K562 (cell line): ENCODE measurements around the gene GAPDH. TPM values are rescaled to one million over a fixed set of nuclear protein-coding genes. Genes with fewer than 3 reads are reported as not detected.

ENCODE experiments used
- BCOR ChIP-seq: fragments of 450-650 bp; IDR thresholded peaks from 2 replicates; pipeline ENCODE4 v1.6.1; 2016
- CHAMP1 ChIP-seq: fragments of 450-650 bp; IDR thresholded peaks from 2 replicates; pipeline ENCODE4 v1.6.1; 2016; ENCODE audit warnings: mild to moderate bottlenecking
- ETS1 ChIP-seq: conservative IDR thresholded peaks from 2 replicates; pipeline ENCODE4 v1.6.1; 2011; ENCODE audit warnings: low read depth, mild to moderate bottlenecking, low read length; ENCODE audit not compliant: control insufficient read depth
- GTF3C2 ChIP-seq: IDR thresholded peaks from 3 replicates; pipeline ENCODE4 v1.6.1; 2011; ENCODE audit warnings: borderline replicate concordance, mild to moderate bottlenecking, moderate library complexity; ENCODE audit not compliant: insufficient read length; ENCODE audit errors: extremely low read depth
- KLF1 ChIP-seq: fragments of 450-650 bp; IDR thresholded peaks from 2 replicates; pipeline ENCODE4 v1.6.1; 2016; ENCODE audit warnings: missing genetic modification characterization, missing compliant biosample characterization
- MCM7 ChIP-seq, 2 experiments: fragments of 450-650 bp; IDR thresholded peaks; 2 replicates each; pipeline ENCODE4 v1.6.1; 2016 to 2018
- NR2F6 ChIP-seq: fragments of 450-650 bp; formaldehyde crosslinking; IDR thresholded peaks from 2 replicates; pipeline ENCODE4 v1.4.0; 2020; ENCODE audit warnings: mild to moderate bottlenecking
- RREB1 ChIP-seq: fragments of 250-450 bp; sonication (Bioruptor Pico); IDR thresholded peaks from 2 replicates; pipeline ENCODE4 v1.4.0; 2020
- SRSF7 ChIP-seq: fragments of 200-400 bp; formaldehyde crosslinking; optimal IDR thresholded peaks from 2 replicates; pipeline ENCODE3; 2017; ENCODE audit warnings: mild to moderate bottlenecking, low read depth, low read length
- ZZZ3 ChIP-seq: fragments of 450-650 bp; IDR thresholded peaks from 2 replicates; pipeline ENCODE4 v1.6.1; 2016; ENCODE audit warnings: antibody characterized with exemption, mild to moderate bottlenecking, moderate library complexity
- polyA plus RNA-seq, 8 experiments: library from polyadenylated mRNA; depleted of rRNA in 4 of 8; stranded (reverse) in 5 of 8; unstranded in 3 of 8; fragments of >200 nt; fragmentation: Nextera tagmentation in 2 of 8; fragmentation: Illumina TruSeq in 1 of 8; extraction: Ambion mirVana in 2 of 8; extraction: Trizol in 1 of 8; gene quantifications; 2 replicates each; pipeline versions ENCODE4 v1.2.1 to v1.2.3, GENCODE V29; 2011 to 2014; ENCODE audit warnings: inconsistent platforms in 1 of 8, missing spikeins in 1 of 8
- total RNA-seq, 7 experiments: library from RNA; depleted of rRNA in 6 of 7; stranded (reverse); fragments of >200 nt in 6 of 7; fragmentation: Illumina TruSeq in 2 of 7; extraction: Trizol in 2 of 7; gene quantifications; 2 replicates each; pipeline versions ENCODE4 v1.2.1 to v1.2.3, GENCODE V29; 2011 to 2021; ENCODE audit warnings: low replicate concordance in 1 of 7

The GAPDH gene
- total and polyA plus RNA-seq, 9 of the 15 experiments (the other 6 are each of a cell fraction or from before 2014, with no cell fraction given), result 2,206 to 6,793 (median 4,217) TPM

GRCh38 chr12:6493497-6494257 lies 40.6 kb upstream of the GAPDH start, which contains the start of gene NCAPD2 (continued):
- TF ChIP-seq ETS1 (no peak), KLF1 (tag) (0 out of 2 replicates have a peak, but pooled peaks have one; percentile 24), RREB1 (CRISPR knock-in tag) (peak; percentile 64; the same call in 1 of the 2 replicates), MCM7 (IDR thresholded peaks at IDR 0.05) (no peak), GTF3C2 (no peak), SRSF7 (no peak), CHAMP1 (no peak; the same call in 1 of the 2 replicates), NR2F6 (no peak), ZZZ3 (no peak), BCOR (no peak)
